ENCODE measurements around the gene TMEM171.

The TMEM171 gene

GRCh38 chr5:73132759-73133158, 12.4 kb downstream of the TMEM171 start:
- peaks cover 10 to 29% (median 13%) of the 10 kb centered on the region in 5 donors for H3K27me3 ChIP-seq (ENCODE audit: control insufficient read depth in 5 of 5, insufficient read depth in 4 of 5, low read length in 5 of 5)
- peaks cover 0 to 6% (median 0%) of the 10 kb centered on the region in 5 donors for H3K4me1 ChIP-seq (ENCODE audit: control insufficient read depth in 5 of 5, insufficient read depth in 5 of 5, low read length in 5 of 5)
- no peaks in the 10 kb centered on the region for H3K9me3 ChIP-seq (ENCODE audit: control insufficient read depth in 5 of 5, low read length in 5 of 5)
- H3K36me3 ChIP-seq (ENCODE audit: control insufficient read depth in 5 of 5, insufficient read depth in 5 of 5, low read length in 5 of 5) = no peaks in the 10 kb centered on the region
- H3K27ac ChIP-seq (ENCODE audit: low read depth, low read length) = no peak overlapping the region
- H3K9ac ChIP-seq (ENCODE audit: low read length in 5 of 5) = no peak overlapping the region
- H3K4me3 ChIP-seq (ENCODE audit: low read depth in 1 of 5, low read length in 5 of 5) = no peak overlapping the region

- Histone ChIP-seq H3K4me3 (ENCODE audit: low read depth in 1 of 5, low read length in 5 of 5) (no peak overlapping the region), H3K9me3 (ENCODE audit: control insufficient read depth in 5 of 5, low read length in 5 of 5) (no peaks in the 10 kb centered on the region), H3K36me3 (ENCODE audit: control insufficient read depth in 5 of 5, insufficient read depth in 5 of 5, low read length in 5 of 5) (no peaks in the 10 kb centered on the region), H3K27ac (ENCODE audit: low read depth, low read length) (no peak overlapping the region), H3K4me1 (ENCODE audit: control insufficient read depth in 5 of 5, insufficient read depth in 5 of 5, low read length in 5 of 5) (peaks cover 0 to 6% (median 0%) of the 10 kb centered on the region in 5 donors), H3K9ac (ENCODE audit: low read length in 5 of 5) (no peak overlapping the region), H3K27me3 (ENCODE audit: control insufficient read depth in 5 of 5, insufficient read depth in 4 of 5, low read length in 5 of 5) (peaks cover 12 to 29% (median 19%) of the 10 kb centered on the region in 5 donors)
Observed at GRCh38 chr5:73135021-73135420, 14.6 kb downstream of the TMEM171 start.

- Histone ChIP-seq H3K36me3 (ENCODE audit: control insufficient read depth in 5 of 5, insufficient read depth in 5 of 5, low read length in 5 of 5) (no peaks in the 10 kb centered on the region), H3K9ac (ENCODE audit: low read length in 5 of 5) (no peak overlapping the region), H3K27me3 (ENCODE audit: control insufficient read depth in 5 of 5, insufficient read depth in 4 of 5, low read length in 5 of 5) (peaks cover 12 to 25% (median 19%) of the 10 kb centered on the region in 5 donors), H3K9me3 (ENCODE audit: control insufficient read depth in 5 of 5, low read length in 5 of 5) (no peaks in the 10 kb centered on the region), H3K4me3 (ENCODE audit: low read depth in 1 of 5, low read length in 5 of 5) (no peak overlapping the region), H3K27ac (ENCODE audit: low read depth, low read length) (no peak overlapping the region), H3K4me1 (ENCODE audit: control insufficient read depth in 5 of 5, insufficient read depth in 5 of 5, low read length in 5 of 5) (peaks cover 0 to 6% (median 0%) of the 10 kb centered on the region in 5 donors)
Observed at GRCh38 chr5:73135429-73136054, 15.2 kb downstream of the TMEM171 start.

DNA sequence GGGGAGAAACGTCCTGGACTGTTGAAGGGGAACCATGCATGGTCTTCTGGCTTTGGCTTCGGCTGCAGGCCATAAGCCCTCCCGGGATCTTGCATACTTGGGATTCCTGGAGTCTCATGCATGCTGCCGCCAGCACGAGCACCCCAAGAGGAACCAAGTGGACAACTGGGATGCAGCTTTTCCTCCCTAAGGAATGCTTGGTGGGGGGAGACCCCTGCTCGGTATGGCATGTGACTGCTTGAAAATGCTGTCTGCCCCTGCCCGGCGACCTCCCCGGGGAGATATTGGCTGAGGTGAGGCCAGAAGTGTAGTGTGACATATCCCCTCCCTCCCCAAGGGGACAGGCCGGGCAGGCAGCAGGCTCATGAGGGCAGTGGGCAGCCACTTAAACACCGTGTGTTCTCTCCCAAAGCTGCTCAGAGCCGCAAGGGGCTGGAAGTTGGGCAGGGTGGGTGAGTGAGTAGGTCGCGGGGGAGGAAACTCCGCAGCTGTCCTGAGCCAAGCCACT, 15.7 kb downstream of the TMEM171 start:
- Histone ChIP-seq H3K4me1 (ENCODE audit: control insufficient read depth in 5 of 5, insufficient read depth in 5 of 5, low read length in 5 of 5) (peaks cover 0 to 6% (median 0%) of the 10 kb centered on the region in 5 donors), H3K9me3 (ENCODE audit: control insufficient read depth in 5 of 5, low read length in 5 of 5) (no peaks in the 10 kb centered on the region), H3K27ac (ENCODE audit: low read depth, low read length) (no peak overlapping the region), H3K27me3 (ENCODE audit: control insufficient read depth in 5 of 5, insufficient read depth in 4 of 5, low read length in 5 of 5) (peaks cover 12 to 25% (median 19%) of the 10 kb centered on the region in 5 donors), H3K36me3 (ENCODE audit: control insufficient read depth in 5 of 5, insufficient read depth in 5 of 5, low read length in 5 of 5) (no peaks in the 10 kb centered on the region), H3K4me3 (ENCODE audit: low read depth in 1 of 5, low read length in 5 of 5) (no peak overlapping the region), H3K9ac (ENCODE audit: low read length in 5 of 5) (no peak overlapping the region)

DNA sequence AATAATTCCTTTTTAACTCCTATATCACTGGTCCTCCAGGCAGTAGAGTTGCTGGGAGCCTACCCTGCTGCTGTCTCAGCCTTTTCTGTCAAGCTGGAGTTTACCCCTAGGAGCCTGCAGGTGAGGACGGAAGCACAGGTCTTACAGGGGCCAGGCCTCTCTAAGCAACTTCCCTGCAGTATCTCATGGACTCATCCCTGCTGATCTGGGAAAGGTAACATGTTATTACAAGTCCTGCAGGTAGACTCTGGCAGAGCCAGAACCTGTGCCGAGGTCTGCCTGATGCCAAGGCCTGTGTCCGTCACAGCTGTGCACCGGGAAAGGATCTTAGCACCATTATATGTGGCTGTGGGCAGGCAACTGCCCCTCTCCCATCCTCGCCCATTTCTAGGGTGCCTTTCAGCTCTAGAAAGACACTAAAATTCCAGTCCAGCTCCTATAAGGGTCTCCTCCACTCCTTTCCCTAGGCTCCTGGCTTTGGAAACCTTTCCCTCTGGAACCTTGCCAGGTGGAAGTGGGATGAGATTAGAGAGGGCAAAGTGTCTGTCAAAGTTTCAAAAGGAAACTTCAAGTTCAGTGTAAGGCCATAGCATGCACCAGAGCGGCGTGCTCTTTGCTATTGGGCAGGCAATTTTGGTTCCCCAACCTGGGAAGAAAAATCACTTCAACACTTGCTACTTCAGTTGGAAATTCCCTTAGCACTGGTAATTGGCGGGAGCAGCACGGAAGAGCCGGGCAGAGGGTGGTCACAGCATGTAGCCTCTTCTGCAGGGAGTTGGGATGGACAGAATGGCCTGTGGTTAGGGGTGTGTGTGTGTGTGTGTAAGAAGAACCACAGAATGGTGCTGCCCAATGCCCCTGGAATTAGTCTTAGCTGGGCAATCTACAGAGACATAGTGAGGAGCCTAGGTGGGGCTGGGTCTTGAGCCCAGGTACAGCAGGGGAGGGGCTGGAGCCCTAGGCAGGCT, 17.5 kb downstream of the TMEM171 start:
- H3K27me3 ChIP-seq (ENCODE audit: control insufficient read depth in 5 of 5, insufficient read depth in 4 of 5, low read length in 5 of 5) = peaks cover 12 to 25% (median 19%) of the 10 kb centered on the region in 5 donors
- no peak overlapping the region for H3K9ac ChIP-seq (ENCODE audit: low read length in 5 of 5)
- H3K9me3 ChIP-seq (ENCODE audit: control insufficient read depth in 5 of 5, low read length in 5 of 5) = no peaks in the 10 kb centered on the region
- H3K4me1 ChIP-seq (ENCODE audit: control insufficient read depth in 5 of 5, insufficient read depth in 5 of 5, low read length in 5 of 5) = peaks cover 0 to 6% (median 0%) of the 10 kb centered on the region in 5 donors
- H3K27ac ChIP-seq (ENCODE audit: low read depth, low read length) = no peak overlapping the region
- no peaks in the 10 kb centered on the region for H3K36me3 ChIP-seq (ENCODE audit: control insufficient read depth in 5 of 5, insufficient read depth in 5 of 5, low read length in 5 of 5)
- no peak overlapping the region for H3K4me3 ChIP-seq (ENCODE audit: low read depth in 1 of 5, low read length in 5 of 5)

GRCh38 chr5:73139485-73139884, 19.1 kb downstream of the TMEM171 start:
- Histone ChIP-seq H3K36me3 (ENCODE audit: control insufficient read depth in 5 of 5, insufficient read depth in 5 of 5, low read length in 5 of 5) (no peaks in the 10 kb centered on the region), H3K9me3 (ENCODE audit: control insufficient read depth in 5 of 5, low read length in 5 of 5) (no peaks in the 10 kb centered on the region), H3K4me3 (ENCODE audit: low read depth in 1 of 5, low read length in 5 of 5) (no peak overlapping the region), H3K27ac (ENCODE audit: low read depth, low read length) (no peak overlapping the region), H3K27me3 (ENCODE audit: control insufficient read depth in 5 of 5, insufficient read depth in 4 of 5, low read length in 5 of 5) (peaks cover 12 to 25% (median 19%) of the 10 kb centered on the region in 5 donors), H3K9ac (ENCODE audit: low read length in 5 of 5) (no peak overlapping the region), H3K4me1 (ENCODE audit: control insufficient read depth in 5 of 5, insufficient read depth in 5 of 5, low read length in 5 of 5) (peaks cover 0 to 6% (median 0%) of the 10 kb centered on the region in 5 donors)

DNA sequence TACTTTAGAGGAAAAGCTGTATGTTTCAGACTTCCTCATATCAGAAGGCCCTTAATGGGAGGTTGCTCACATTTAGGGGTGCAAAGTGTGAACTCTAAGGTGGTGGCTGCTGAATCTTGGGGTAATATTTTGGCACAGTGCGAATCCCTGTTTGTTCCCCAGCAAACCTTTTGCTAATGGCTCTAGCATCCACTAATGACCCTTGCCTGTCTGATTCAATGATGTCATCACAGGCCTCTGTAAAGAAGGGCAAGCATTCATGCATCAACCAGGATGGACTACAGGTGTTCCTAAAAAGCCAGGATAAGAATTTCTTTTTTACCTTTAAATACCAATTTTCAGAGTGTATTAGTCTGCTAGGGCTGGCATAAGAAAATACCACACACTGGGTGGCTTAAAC, 20.4 kb downstream of the TMEM171 start:
- Histone ChIP-seq H3K9ac (ENCODE audit: low read length in 5 of 5) (no peak overlapping the region), H3K27me3 (ENCODE audit: control insufficient read depth in 5 of 5, insufficient read depth in 4 of 5, low read length in 5 of 5) (peaks cover 12 to 17% (median 14%) of the 10 kb centered on the region in 5 donors), H3K36me3 (ENCODE audit: control insufficient read depth in 5 of 5, insufficient read depth in 5 of 5, low read length in 5 of 5) (no peaks in the 10 kb centered on the region), H3K4me1 (ENCODE audit: control insufficient read depth in 5 of 5, insufficient read depth in 5 of 5, low read length in 5 of 5) (peaks cover 0 to 6% (median 0%) of the 10 kb centered on the region in 5 donors), H3K4me3 (ENCODE audit: low read depth in 1 of 5, low read length in 5 of 5) (no peak overlapping the region), H3K9me3 (ENCODE audit: control insufficient read depth in 5 of 5, low read length in 5 of 5) (no peaks in the 10 kb centered on the region), H3K27ac (ENCODE audit: low read depth, low read length) (no peak overlapping the region)

DNA sequence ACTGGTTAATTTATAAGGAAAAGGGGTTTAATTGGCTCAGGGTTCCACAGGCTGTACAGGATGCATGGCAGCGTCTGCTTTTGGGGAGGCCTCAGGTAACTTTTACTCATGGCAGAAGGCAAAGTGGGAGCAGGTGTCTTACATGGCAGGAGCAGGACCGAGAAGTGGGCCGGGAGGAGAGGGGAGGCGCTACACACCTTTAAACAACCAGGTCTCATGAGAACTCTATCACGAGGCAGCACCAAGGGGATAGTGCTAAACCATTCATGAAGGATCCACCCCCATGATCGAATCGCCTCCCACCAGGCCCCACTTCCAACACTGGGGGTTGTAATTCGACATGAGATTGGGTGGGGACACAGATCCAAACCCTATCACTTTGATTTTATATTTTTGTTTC, 21.7 kb downstream of the TMEM171 start:
- Histone ChIP-seq H3K9ac (ENCODE audit: low read length in 5 of 5) (no peak overlapping the region), H3K27me3 (ENCODE audit: control insufficient read depth in 5 of 5, insufficient read depth in 4 of 5, low read length in 5 of 5) (peaks cover under 1 to 10% (median 9%) of the 10 kb centered on the region in 5 donors), H3K4me3 (ENCODE audit: low read depth in 1 of 5, low read length in 5 of 5) (no peak overlapping the region), H3K27ac (ENCODE audit: low read depth, low read length) (no peak overlapping the region), H3K4me1 (ENCODE audit: control insufficient read depth in 5 of 5, insufficient read depth in 5 of 5, low read length in 5 of 5) (no peaks in the 10 kb centered on the region), H3K36me3 (ENCODE audit: control insufficient read depth in 5 of 5, insufficient read depth in 5 of 5, low read length in 5 of 5) (no peaks in the 10 kb centered on the region), H3K9me3 (ENCODE audit: control insufficient read depth in 5 of 5, low read length in 5 of 5) (no peaks in the 10 kb centered on the region)

GRCh38 chr5:73143716-73144115, 23.3 kb downstream of the TMEM171 start:
- Histone ChIP-seq H3K4me1 (ENCODE audit: control insufficient read depth in 5 of 5, insufficient read depth in 5 of 5, low read length in 5 of 5) (no peaks in the 10 kb centered on the region), H3K9ac (ENCODE audit: low read length in 5 of 5) (no peak overlapping the region), H3K36me3 (ENCODE audit: control insufficient read depth in 5 of 5, insufficient read depth in 5 of 5, low read length in 5 of 5) (no peaks in the 10 kb centered on the region), H3K27ac (ENCODE audit: low read depth, low read length) (no peak overlapping the region), H3K27me3 (ENCODE audit: control insufficient read depth in 5 of 5, insufficient read depth in 4 of 5, low read length in 5 of 5) (peaks cover 0 to 6% (median 3%) of the 10 kb centered on the region in 5 donors), H3K4me3 (ENCODE audit: low read depth in 1 of 5, low read length in 5 of 5) (no peak overlapping the region), H3K9me3 (ENCODE audit: control insufficient read depth in 5 of 5, low read length in 5 of 5) (no peaks in the 10 kb centered on the region)

DNA sequence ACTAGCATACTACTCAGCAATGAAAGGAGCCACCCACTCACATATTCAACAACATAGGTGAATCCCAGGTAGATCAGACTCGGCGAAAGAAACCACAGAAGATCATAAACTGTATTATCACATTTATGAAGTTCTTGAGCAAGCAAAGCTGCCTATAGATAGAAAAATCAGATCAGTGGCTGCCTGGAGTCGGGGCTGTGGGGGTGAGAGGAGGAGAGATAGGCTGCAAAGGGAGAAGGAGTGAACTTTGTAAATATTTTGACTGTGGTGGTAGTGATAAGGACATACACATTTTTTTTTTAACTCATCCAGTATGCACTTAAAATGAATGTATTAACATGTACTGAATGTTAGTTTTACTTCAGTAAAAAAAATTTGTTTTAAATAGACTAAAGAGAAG, 29.2 kb downstream of the TMEM171 start:
- Histone ChIP-seq H3K4me1 (ENCODE audit: control insufficient read depth in 5 of 5, insufficient read depth in 5 of 5, low read length in 5 of 5) (no peaks in the 10 kb centered on the region), H3K27ac (ENCODE audit: low read depth, low read length) (no peak overlapping the region), H3K36me3 (ENCODE audit: control insufficient read depth in 5 of 5, insufficient read depth in 5 of 5, low read length in 5 of 5) (no peaks in the 10 kb centered on the region), H3K9ac (ENCODE audit: low read length in 5 of 5) (no peak overlapping the region), H3K9me3 (ENCODE audit: control insufficient read depth in 5 of 5, low read length in 5 of 5) (no peaks in the 10 kb centered on the region), H3K27me3 (ENCODE audit: control insufficient read depth in 5 of 5, insufficient read depth in 4 of 5, low read length in 5 of 5) (peaks cover 0 to 6% (median 3%) of the 10 kb centered on the region in 5 donors), H3K4me3 (ENCODE audit: low read depth in 1 of 5, low read length in 5 of 5) (no peak overlapping the region)
